Raji (cell line): ENCODE data around the gene NPAS3.

ENCODE experiments used
- POLR2A ChIP-seq: IDR thresholded peaks from 2 replicates; pipeline ENCODE4 v1.6.1; 2011; ENCODE audit warnings: low read depth, low read length, control low read depth; ENCODE audit not compliant: insufficient read depth

The NPAS3 gene

DNA sequence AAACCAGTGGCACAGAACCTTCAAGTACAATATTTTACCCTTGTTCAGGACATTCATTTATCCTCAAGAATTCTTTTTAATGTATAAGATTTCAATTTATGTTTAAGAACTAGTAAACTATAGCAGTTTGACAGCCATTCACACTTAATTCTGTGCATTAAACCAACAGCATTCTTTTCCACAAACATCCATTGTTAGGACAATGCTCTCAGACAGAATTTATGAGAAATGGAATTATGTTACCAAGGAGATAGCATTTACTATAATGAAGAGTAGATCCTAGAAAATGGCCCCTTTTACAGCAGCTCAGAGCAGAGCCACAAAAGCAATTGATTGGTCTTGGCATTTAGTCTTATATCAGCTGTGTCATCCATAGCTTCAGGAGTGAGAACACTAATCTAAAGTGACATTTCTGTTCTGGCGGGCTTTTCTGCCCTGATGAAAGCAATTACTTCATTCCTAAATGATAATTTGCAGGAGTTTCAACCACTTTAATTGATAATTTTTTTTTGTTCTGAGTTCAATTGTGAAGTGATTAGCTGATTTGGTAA, 268.9 kb downstream of the NPAS3 start:
- no peak for TF ChIP-seq POLR2A

DNA sequence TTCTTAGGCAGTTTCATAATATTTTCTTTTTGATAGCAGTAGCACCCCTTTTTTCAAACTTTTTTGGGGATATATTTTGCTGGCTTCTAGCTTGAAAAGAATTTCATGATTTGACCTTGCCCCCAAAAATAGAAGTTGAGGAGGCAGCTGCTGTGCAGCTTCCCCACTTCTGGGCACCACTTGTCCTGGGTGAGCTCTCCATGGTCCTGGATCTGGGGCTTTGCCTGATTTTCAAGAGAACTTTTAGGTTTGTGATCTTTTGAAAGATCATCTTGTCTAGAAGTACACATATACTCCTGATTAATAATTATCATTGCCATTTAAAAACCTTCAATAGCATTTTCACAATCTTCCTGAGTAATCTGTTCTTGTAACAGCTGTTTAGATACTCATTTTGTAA, 271.6 kb downstream of the NPAS3 start:
- TF ChIP-seq POLR2A: no peak

DNA sequence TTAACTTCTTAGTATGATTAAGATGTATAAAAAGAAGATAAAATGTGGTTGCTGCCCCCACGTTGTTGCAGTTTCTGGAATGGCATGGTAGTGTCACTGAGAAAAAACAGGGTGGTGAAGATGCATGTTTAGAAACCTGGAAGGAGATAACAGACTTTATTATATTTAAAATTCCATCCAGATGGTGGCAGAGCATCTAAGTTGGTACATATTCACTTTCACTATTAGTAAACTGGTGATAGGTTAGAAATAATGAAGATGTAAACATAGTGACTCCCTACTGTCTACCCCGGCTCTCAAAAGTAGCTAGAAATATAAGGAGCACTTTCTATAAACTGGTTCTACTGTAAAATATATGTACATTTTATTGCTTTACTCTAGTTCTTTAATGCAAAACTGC, 279.3 kb downstream of the NPAS3 start:
- no peak for TF ChIP-seq POLR2A

DNA sequence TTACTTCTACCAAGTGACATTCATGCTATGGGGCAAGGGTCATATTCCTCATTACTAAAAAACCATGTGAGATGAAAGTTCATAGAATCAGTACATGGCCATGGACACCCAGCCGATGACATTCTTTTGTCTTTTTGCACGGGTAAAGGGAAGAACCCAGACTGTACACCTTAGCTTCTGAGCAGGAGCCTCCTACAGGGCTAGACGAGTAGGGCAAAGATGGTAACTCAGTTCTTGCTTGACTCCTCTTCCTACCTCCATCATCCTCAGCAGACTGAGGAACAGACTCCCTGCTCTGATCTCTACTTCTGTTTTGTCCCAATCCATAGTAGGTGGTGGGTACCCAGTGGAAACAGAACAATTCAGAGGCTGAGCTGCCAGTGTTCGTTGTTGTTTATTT, 281.3 kb downstream of the NPAS3 start:
- no peak for TF ChIP-seq POLR2A

DNA sequence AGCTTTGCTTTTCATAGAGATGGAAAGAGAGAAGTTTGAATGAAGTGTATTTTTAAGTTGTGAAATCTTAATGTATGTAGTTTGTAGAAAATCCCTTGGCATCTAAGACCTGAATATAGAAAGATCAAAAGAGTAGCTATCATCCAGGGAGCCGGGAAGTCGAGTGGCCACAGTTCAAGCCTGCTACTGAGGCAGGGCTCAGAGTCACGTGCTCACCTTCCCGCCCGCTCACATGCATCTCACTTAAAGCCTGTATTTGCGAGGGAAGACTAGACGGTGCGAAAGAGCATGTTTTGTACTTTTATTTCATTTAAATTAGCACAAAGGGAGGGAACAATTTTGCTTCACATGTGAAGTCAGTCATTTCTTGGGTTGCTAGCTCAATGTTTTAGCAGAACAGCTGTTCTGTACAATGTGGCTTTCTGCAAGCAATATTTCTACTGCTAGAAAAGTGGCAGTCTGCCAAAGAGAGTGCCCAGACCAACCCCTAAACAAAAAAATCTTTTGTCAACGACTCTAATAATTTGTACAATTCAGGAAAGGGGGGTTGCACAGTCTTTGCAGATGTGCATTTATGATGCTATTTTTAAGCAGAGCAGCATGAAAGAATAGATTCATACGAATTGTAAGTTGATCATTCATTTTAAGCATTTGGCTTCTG, 290.7 kb downstream of the NPAS3 start:
- no peak for TF ChIP-seq POLR2A

DNA sequence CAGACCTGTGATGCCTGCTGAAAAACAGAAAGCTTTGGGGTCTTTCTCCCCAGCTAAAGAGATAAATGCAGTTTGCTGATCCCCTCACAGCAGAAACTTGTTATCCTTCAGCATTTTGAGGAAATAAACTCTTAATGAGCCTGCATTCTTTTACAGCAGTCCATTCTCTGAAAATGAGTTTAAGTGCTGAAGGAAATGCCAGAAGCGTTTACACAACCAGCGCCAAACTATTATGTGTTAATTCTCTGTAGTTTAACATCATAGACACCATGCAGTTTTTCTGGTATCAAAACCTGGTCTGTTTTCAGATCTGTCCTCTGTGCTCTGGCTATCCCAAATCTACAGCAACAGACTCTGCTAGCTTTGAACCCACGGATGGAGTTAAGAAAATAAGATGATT, 291.3 kb downstream of the NPAS3 start:
- TF ChIP-seq POLR2A: no peak

DNA sequence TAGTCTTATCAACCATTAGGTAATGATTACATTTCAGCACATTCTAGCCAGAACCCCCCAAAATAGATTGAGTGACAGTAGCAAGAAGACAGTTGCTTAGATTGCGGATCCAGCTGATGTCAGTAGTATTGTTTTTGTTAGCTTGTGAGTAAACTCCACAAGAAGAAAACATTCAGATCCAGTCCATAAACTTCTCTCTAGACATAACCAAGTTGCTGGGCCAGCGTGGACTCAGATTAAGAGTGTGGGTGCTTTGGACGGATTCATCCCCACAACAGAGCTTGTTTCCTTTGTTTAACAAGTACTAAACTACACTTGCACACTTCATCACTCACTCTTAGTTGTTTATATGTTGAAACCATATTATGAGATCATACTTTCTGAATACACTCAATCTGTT, 293.4 kb downstream of the NPAS3 start:
- no peak for TF ChIP-seq POLR2A

DNA sequence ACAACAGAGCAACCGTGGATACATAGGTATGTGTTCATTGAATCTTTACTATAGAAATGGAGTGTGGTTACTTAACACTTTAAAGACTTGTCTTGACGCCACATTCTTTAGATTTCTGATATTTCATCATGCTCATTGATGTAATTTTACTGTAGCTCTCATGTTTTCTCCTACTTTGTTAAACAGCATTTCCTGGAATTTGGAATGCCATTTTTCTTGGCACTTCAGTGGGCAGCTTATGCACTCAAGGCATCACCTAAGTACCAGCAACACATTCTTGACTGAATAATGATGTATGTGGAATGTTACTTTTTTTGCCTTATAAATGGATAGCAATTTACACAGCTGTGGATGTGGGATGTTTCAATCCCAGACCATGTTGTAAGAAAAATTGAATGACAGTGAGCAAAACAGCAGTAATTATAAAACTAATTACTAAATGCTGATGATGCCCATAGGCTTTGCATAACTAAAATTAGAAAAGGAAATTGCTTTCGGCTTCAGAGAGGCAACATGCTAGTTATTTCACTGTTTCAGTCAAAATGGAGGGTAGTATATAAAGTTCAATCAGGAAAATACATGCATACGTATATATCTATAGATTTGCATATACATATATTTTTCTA, 298.5 kb downstream of the NPAS3 start:
- no peak for TF ChIP-seq POLR2A

DNA sequence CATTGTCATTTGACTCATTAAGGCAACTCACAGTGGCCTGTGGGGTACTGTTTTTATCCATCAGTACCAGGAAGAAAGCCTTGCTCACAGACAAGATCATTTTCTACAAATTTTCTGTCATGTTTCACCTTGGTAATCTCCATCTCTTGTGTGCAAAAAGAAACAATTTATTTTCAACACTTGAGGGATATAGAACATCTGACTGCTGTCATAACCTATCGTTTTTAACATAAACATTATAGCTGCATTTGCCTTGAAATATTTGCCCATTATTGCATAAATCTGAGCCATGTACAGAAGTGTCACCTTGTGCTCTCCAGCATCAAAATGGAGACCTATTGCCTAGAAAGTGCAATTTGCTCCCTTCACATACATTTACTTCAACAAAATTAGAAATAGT, 300.8 kb downstream of the NPAS3 start:
- TF ChIP-seq POLR2A: no peak

DNA sequence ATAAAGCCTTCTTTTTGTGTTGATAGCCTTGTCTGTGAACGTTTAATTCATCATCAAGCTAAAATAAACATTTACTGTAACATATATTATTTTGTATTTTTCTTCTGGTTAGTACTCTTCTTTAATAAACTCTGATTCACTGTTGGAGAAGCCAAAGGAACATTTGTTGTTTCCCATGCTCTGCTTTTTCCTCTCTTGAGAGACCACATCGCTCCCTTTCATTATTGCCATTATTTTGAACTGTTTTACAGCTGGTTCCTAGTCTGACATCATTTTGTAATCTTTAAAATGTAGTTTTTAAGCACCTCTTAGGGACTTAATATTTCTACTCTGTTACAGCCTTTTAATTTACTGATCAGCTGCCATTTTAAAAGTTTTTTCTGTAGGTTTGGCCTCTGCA, 301.8 kb downstream of the NPAS3 start:
- TF ChIP-seq POLR2A: no peak

DNA sequence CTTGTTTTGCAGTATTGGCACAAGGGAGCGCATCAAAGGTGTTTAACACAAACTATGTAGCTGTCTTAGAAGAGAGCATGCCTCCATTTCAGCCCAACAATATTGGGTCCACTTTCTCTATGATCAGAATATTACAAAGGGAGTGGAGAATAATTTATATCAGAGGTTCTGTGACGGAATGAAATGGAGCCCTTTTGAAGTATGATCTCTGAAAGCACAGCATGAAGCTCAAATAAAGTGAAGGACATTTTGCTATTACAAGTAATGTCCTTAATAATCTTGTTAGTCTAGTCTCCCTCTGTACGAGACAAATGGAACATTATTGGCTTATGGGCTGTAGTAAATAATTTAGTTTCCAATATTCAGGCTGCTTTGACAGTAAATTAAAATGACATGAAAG, 302.7 kb downstream of the NPAS3 start:
- no peak for TF ChIP-seq POLR2A

DNA sequence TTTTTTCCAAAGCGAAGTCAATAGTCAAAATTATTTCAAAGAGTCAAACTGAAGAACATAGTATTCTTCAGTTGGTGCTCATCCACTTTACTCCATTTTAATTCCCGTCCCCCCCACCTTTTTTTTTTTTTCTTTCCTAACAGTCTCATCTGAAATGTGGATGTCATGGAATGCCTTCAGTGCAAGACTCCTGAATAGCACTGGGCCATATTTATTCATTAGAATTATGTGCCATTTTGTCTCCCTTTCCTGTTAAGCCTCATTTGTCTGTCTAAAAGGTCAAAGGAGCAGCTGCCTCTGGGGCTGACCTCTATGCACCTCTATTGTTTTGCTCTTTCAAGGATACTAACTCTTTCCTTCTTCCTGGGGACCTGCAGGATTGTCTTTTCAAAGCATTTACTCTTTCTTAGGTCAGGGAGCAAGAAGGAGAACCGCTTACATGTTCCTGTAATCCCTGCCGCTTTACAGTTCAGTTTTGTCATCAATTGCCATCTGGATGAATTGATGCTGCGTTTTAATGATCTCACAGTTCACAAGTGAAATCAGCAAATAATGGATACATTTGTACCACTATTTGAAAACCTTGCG, 310.6 kb downstream of the NPAS3 start:
- no peak for TF ChIP-seq POLR2A

DNA sequence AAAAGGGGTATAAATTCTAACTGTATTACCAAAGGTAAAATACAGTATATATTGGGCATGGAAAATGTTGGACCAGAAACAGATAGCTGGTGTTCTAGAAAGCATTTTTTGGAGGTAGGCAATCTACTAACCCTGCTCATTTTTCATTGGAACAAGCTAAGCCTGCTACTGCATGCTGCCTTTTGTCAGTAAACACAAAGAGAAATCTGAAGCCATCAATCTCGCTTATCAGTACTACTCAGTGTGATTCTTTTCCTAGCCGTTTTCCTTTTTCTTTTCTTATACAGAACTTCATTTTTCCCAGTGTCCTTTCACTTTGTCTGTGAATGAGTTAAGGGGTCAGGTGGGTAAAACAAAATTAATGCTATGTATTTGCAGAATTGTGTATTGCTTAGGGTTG, 312.3 kb downstream of the NPAS3 start:
- TF ChIP-seq POLR2A: no peak

DNA sequence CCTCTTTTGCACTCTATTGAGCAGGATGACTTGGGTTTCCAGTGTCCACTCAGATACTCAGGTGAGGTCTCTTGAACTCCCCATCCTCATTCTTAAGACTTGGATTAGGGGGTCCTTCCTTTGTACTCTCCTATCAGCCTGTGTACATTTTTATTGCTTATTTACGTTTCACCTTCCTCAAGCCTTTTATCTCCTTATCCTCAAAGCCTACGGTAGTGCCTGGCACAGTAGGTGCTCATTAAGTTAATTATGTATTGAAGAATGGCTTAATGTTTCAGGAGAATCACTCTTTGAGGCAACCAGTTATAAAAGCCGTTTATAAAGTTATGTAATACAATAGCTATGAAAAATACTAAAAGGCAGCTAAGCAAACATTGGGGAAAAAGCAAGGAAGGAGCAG, 315.7 kb downstream of the NPAS3 start:
- no peak for TF ChIP-seq POLR2A

DNA sequence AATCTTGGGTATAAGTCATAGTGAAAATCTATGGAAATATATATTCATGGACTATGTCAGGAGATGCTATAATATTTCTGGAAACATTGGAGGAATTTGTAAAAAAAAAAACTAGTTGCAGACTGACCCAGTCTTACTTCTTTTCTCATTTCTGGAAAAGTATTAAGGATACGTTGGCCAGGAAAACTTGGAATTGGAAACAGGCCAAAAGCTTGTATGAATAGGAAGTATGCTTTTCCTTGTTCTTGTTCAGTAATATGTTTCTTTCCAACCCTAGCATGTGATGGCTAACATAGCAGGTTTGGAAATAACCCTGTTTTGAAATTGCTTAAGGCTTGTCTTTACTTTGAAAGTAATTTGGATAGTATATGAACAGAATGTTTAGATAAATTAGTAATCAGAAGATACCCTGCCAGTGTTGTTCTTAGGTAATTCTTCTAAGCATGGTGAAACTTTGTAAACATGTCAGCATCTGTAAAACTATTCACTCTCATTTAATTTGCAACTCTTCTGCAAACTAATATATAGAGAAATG, 316.2 kb downstream of the NPAS3 start:
- no peak for TF ChIP-seq POLR2A

DNA sequence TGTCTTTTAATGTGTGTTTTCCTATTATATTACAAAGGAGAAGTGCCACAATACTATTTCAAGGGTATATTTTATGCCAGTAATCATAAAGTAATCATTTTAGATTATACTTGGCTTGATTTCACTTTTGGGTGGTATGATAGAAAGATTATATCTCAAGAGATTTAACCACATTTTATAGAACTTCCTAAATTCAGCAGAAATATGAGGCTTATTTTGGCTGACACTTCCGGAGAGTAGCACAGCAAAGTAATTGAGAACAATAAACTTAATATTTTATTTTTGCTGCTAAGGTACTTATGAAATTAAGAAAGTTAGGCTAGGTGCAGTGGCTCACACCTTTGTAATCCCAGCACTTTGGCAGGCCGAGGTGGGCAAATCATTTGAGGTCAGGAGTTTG, 319.1 kb downstream of the NPAS3 start:
- TF ChIP-seq POLR2A: no peak
